Transverse colon (tissue), 4 donors: ENCODE measurements around the gene CCDC7. TPM values are rescaled to one million over a fixed set of nuclear protein-coding genes. Genes with fewer than 3 reads are reported as not detected.

ENCODE experiments used
- DNase-seq: peaks from one replicate; pipeline ENCODE4 v3.0.0-alpha.2; 2019
- H3K27ac ChIP-seq, 4 donors: fragments of 200-600 bp; sonication (generic); 2 replicates each; pipeline ENCODE4 v1.5.1; 2016 to 2018; ENCODE audit warnings: inconsistent platforms in 4 of 4
- H3K27me3 ChIP-seq: fragments of 200-600 bp; sonication (generic); 2 replicates; pipeline ENCODE4 v1.5.1; 2017; ENCODE audit warnings: inconsistent platforms
- H3K36me3 ChIP-seq, 4 donors: fragments of 200-600 bp; sonication (generic); 2 replicates each; pipeline ENCODE4 v1.5.1; 2017 to 2019; ENCODE audit warnings: inconsistent platforms in 4 of 4
- H3K4me1 ChIP-seq, 4 donors: fragments of 200-600 bp; sonication (generic); 2 replicates each; pipeline ENCODE4 v1.5.1; 2017 to 2020; ENCODE audit warnings: inconsistent platforms in 4 of 4
- H3K4me3 ChIP-seq, 4 donors: fragments of 200-600 bp; sonication (generic); 1 replicate in 1 of 4; 2 replicates in 3 of 4; pipeline versions ENCODE4 v1.5.1 to v1.6.1; 2017 to 2019; ENCODE audit warnings: inconsistent platforms in 4 of 4
- H3K9me3 ChIP-seq, 2 donors: fragments of 200-600 bp; sonication (generic); 2 replicates each; pipeline ENCODE4 v1.5.1; 2017 to 2019; ENCODE audit warnings: inconsistent platforms in 2 of 2
- EP300 ChIP-seq: sonication (generic); formaldehyde crosslinking; IDR thresholded peaks from one replicate; pipeline ENCODE4 v1.6.1; 2017; ENCODE audit warnings: antibody characterized with exemption, low read depth
- POLR2A ChIP-seq: fragments of 450-650 bp; IDR thresholded peaks from one replicate; pipeline ENCODE4 v1.6.1; 2016; ENCODE audit warnings: antibody characterized with exemption, mild to moderate bottlenecking, moderate library complexity
- POLR2AphosphoS5 ChIP-seq, 3 donors: sonication (generic); formaldehyde crosslinking; IDR thresholded peaks; one replicate each; pipeline ENCODE4 v1.6.1; 2016; ENCODE audit warnings: antibody characterized with exemption in 3 of 3
- WGBS, 2 donors: methylation state at CpG; one replicate each; pipeline ENCODE4 v1.1.5; 2018; ENCODE audit warnings: low coverage in 1 of 2; 5-methylcytosine and 5-hydroxymethylcytosine counted together
- in situ Hi-C, 4 donors: fragments of 200-750 bp; cut with MboI; loops; one replicate each; pipeline versions ENCODE4 v1.15.0 to v1.15.1; 2017; ENCODE audit warnings: low sequenced_read_pairs in 3 of 4, low pct_ligation_motif_present in 1 of 4, low pct_unique_long_range_greater_than_20kb in 1 of 4
- intact Hi-C: fragments of 100-400 bp; cut with DNase I; formaldehyde crosslinking; loops from one replicate; pipeline ENCODE4 v1.15.1; 2023; ENCODE audit warnings: low total_unique reads
- total RNA-seq, 4 donors: library from RNA; depleted of rRNA; stranded (reverse); fragments of >200 nt; gene quantifications; one replicate each; pipeline ENCODE4 v1.1.0, GENCODE V29; 2016
- TF ChIP-seq, protein P1 (sequence below), 5 experiments: fragments of 200-600 bp in 3 of 5; fragments of 450-650 bp in 2 of 5; sonication (generic) in 3 of 5; IDR thresholded peaks; 1 replicate in 2 of 5; 2 replicates in 3 of 5; pipeline ENCODE4 v1.5.1; 2016 to 2017; ENCODE audit warnings: antibody characterized with exemption in 5 of 5, inconsistent platforms in 3 of 5, mild to moderate bottlenecking in 2 of 5, moderate library complexity in 1 of 5

Gene CCDC7
- total RNA-seq, 4 donors from 2014 or later = 4.8 to 17.6 (median 13.3) TPM

DNA sequence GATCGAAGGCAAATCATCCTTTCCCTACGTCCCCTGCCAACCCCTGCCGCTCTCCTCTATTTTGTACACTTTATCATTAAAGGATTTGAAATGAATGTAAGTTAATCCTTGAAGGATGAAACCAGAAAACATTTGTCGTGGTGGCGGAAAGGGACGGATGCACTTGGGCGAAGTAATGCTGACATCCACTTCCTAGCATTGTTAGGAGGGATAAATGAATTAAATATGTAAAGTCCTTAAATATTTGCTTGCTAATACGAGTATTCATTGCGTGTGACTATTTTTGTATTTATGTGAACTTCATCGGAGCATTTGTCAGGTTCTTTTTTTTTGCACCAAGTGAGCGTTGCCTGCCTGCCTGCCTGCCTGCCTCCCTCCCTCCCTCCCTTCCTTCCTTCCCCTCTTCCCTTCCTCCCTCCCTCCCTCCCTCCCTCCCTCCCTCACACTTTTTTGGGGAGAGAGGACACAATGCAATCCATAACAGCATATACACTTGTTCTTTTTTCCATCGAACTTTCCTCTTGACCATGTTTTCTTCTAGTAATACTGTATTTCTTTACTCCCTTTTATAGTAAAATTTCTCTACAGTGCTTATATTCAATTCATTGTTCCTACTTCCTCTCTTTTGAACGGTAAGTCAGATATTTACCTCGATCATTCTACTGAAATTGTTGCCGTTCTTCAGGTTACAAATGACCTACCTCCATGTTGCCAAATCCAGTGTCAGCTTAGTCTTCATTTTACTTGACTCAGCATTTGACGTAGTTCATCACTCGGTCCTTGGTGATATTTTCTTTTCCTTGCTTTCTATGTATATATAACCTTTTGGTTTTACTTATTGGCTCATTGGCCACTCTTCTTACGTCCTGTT, 831 bp downstream of the CCDC7 start:
- in situ Hi-C loops (loop anchor here in 2 of 4 donors (5.0 to 10.0 kb wide), 2 partner anchors 62 to 69 kb away; no protein-coding TSS in a partner anchor), intact Hi-C loops (loop anchor here (10.0 kb wide), 1 partner anchor 62 kb away; no protein-coding TSS in a partner anchor)
- Histone ChIP-seq H3K27ac (peak overlapping the region; percentile 94 to 99 (median 97)), H3K9me3 (no peaks in the 10 kb centered on the region), H3K27me3 (no peaks in the 10 kb centered on the region), H3K4me1 (peaks cover 3 to 13% (median 9%) of the 10 kb centered on the region in 4 donors), H3K4me3 (peak overlapping the region; percentile 25 to 80 (median 66)), H3K36me3 (no peaks in the 10 kb centered on the region)
- WGBS, 2 donors = 2 to 6% methylated on average over 15 to 18 of the region's 18 CpGs
- no peak for DNase-seq
- TF ChIP-seq EP300 (no peak), POLR2AphosphoS5 (IDR thresholded peaks at IDR 0.05) (no peak), POLR2A (no peak)
- TF ChIP-seq, protein P1, sequence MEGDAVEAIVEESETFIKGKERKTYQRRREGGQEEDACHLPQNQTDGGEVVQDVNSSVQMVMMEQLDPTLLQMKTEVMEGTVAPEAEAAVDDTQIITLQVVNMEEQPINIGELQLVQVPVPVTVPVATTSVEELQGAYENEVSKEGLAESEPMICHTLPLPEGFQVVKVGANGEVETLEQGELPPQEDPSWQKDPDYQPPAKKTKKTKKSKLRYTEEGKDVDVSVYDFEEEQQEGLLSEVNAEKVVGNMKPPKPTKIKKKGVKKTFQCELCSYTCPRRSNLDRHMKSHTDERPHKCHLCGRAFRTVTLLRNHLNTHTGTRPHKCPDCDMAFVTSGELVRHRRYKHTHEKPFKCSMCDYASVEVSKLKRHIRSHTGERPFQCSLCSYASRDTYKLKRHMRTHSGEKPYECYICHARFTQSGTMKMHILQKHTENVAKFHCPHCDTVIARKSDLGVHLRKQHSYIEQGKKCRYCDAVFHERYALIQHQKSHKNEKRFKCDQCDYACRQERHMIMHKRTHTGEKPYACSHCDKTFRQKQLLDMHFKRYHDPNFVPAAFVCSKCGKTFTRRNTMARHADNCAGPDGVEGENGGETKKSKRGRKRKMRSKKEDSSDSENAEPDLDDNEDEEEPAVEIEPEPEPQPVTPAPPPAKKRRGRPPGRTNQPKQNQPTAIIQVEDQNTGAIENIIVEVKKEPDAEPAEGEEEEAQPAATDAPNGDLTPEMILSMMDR (IDR thresholded peaks at IDR 0.05) = no peak

DNA sequence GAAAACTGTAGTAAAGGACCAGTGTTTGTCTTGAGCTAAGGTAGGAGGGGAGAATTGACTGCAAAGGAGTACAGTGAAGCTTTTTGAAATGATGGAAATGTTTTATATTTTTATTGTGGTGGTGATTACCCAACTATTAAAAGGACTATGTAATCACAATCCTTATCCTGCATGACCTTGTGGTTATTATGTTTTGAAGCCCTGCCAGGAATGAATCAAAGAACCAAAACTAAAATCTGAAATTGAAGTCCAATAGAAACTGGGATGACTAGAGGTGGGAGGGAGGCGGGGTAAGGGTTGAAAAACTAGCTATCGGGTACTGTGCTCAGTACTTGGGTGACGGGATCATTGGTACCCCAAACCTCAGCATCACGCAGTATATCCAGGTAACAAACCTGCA, 8.2 kb downstream of the CCDC7 start:
- WGBS, 2 donors = 57 to 68% methylated on average over 4 of the region's 4 CpGs

DNA sequence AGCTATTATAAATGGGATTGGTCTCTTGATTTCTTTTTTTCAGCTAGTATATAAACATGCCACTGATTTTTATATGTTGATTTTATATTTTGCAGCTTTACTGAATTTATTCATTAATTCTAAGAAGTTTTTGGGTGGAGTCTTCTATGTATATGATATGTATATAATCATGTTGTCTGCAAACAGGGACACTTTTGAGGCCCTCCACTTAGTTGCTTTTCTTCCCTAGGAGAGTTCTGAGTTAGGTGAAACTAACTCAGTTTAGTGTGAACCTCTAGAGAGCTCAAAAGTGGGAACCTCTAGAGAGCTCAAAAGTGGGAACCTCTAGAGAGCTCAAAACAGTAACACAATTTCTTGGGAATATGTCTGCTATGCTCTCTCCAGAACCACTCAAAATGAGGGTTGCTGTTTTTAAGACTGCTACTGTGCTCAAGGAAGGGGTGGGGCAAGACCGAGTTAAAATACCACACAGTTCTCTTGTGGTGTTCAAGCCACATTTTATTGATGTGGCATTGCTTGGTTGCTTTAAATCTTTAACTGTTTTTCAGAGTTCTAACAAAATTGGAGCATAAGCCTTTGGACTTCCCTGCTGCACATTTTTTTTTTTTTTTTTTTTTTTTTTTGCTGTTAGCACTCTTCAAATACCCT, 13.2 kb downstream of the CCDC7 start:
- Histone ChIP-seq H3K36me3 (peaks cover 0 to 15% (median 0%) of the 10 kb centered on the region in 4 donors), H3K27ac (no peak overlapping the region), H3K4me3 (no peak overlapping the region), H3K9me3 (no peaks in the 10 kb centered on the region), H3K4me1 (peaks cover 0 to 2% (median 0%) of the 10 kb centered on the region in 4 donors), H3K27me3 (no peaks in the 10 kb centered on the region)
- DNase-seq = no peak
- WGBS, 2 donors = 52% methylated on average over 1 of the region's 1 CpG; no CpG with 5 or more reads in 1 of the 2 donors
- intact Hi-C loops (no loop called here), in situ Hi-C loops (no loop called here)
- TF ChIP-seq, protein P1 (IDR thresholded peaks at IDR 0.05) = no peak
- TF ChIP-seq POLR2A (no peak), POLR2AphosphoS5 (IDR thresholded peaks at IDR 0.05) (no peak), EP300 (no peak)

More for the DNA sequence above, 8.2 kb downstream of the CCDC7 start:
- Histone ChIP-seq H3K4me3 (no peak overlapping the region), H3K27ac (no peak overlapping the region), H3K9me3 (no peaks in the 10 kb centered on the region), H3K4me1 (peaks cover 0 to 12% (median 0%) of the 10 kb centered on the region in 4 donors), H3K27me3 (no peaks in the 10 kb centered on the region), H3K36me3 (peaks cover 0 to 12% (median 0%) of the 10 kb centered on the region in 4 donors)
- TF ChIP-seq, protein P1 (IDR thresholded peaks at IDR 0.05) = no peak
- TF ChIP-seq POLR2A (no peak), POLR2AphosphoS5 (IDR thresholded peaks at IDR 0.05) (no peak), EP300 (no peak)
- peak; percentile 9 for DNase-seq
- intact Hi-C loops = no loop called here
- in situ Hi-C loops = no loop called here

DNA sequence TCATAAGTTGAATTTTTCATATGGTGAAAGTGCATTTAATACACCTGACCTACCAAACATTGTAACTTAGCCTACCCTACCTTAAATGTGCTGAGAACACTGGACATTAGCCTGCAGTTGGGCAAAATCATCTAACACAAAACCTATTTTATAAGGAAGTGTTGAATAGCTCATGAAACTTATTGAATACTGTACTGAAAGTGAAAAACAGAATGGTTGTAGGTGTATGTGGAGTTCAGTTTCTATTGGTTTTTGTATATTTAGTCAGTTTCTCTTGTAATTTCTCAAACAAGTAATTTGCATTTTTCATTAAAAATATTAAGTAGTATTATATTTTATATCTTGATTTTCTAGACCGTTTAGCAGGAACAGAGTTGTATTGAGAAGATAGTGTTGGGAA, 15.3 kb downstream of the CCDC7 start:
- in situ Hi-C loops (no loop called here), intact Hi-C loops (no loop called here)
- Histone ChIP-seq H3K36me3 (peaks cover 0 to 13% (median 0%) of the 10 kb centered on the region in 4 donors), H3K27me3 (no peaks in the 10 kb centered on the region), H3K4me1 (no peaks in the 10 kb centered on the region), H3K9me3 (no peaks in the 10 kb centered on the region), H3K27ac (no peak overlapping the region), H3K4me3 (no peak overlapping the region)
- 90 to 95% methylated on average over 1 of the region's 1 CpG for WGBS, 2 donors
- DNase-seq = no peak
- TF ChIP-seq, protein P1 (IDR thresholded peaks at IDR 0.05) = no peak
- TF ChIP-seq POLR2A (no peak), POLR2AphosphoS5 (IDR thresholded peaks at IDR 0.05) (no peak), EP300 (no peak)
